NCI-H2029 (cell line): Measurements from ENCODE around the gene HOXD9.

ENCODE experiments used
- DNase-seq: peaks from one replicate; lab custom pipeline; 2025; lab: John Stamatoyannopoulos, UW

The HOXD9 gene

DNA sequence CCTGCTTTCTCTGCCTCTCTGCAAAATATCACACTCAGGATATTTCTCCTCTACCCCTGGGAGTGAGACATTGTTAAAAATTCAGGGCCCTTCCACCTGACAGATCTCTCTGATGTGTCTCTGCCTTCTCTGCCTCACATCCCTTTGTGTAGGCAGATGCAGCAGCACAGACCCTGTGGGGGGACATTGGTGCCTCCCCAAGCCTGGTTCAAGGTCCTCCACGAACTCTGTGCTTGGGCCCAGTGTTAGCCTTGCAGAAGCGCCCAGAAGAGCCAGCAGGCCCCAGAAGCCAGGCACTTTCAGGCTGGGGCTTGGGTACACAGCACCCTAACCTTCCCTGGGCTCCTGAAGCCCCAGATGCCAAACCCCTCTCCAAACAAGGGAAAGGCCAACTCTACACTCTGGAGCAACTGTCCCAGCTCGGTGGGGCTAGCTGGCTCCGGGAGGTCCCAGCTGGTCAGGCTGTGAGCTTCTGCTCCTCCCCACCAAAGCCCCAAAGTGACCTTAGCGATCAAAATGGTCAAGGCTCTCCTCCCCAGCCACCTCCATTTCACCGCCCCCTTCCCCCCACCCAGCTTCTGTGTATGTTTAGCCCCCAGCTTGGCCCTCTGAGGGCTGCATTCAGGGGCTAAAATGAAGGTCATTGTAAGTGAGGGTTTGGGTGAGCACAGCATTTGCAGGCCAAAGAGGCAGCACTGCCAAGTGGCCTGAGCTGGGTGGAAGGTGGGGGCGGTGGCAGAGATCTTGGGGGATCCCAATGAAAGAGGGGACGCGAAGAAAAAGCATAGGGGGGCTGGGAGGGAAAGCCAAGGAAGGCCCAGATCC is 2.6 kb downstream of the HOXD9 start:
- no peak for DNase-seq

- no peak for DNase-seq
These were observed 3.2 kb downstream of the HOXD9 start for GRCh38 chr2:176125772-176126054.

DNA sequence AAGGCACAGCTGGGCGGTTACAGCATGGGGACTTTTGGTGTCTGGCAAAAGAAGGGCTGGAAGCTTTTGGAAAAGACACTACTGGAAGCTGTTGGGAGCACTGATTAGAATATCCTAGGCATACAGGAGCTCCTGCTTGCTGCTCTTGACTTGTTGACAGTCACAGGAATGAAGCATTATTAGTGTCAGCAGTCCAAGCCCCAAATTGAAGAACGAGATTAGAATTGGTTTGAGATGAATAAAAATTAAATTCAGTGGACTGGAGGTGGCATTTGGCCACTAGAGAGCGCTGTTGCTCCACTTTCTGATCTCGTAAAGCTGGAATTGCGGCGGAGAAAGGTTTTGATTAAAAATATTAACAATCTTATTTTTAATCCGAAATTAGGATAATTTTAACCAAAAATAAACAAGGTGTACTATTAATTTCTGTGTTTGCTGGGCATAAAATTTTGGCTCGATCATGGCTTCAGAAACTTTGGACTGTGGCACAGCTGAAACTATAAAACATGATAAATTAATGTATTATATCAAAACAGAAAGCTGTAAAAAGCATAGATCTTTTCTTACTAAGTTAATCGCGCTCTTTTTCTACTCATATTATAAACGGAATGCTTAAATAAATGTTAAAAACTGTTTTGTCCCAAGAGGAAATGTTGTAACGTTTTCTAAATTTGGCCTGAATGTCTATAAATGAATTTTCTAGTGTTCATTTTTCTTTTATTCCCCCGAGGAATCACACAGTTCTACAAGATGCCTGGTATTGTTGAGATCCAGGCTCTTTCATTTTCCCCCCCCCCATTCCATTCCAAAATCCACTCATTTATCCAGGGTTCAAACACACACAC is 4.6 kb downstream of the HOXD9 start:
- peak; percentile 52 for DNase-seq

GRCh38 chr2:176127774-176128072 is 5.2 kb downstream of the HOXD9 start:
- DNase-seq: no peak

DNA sequence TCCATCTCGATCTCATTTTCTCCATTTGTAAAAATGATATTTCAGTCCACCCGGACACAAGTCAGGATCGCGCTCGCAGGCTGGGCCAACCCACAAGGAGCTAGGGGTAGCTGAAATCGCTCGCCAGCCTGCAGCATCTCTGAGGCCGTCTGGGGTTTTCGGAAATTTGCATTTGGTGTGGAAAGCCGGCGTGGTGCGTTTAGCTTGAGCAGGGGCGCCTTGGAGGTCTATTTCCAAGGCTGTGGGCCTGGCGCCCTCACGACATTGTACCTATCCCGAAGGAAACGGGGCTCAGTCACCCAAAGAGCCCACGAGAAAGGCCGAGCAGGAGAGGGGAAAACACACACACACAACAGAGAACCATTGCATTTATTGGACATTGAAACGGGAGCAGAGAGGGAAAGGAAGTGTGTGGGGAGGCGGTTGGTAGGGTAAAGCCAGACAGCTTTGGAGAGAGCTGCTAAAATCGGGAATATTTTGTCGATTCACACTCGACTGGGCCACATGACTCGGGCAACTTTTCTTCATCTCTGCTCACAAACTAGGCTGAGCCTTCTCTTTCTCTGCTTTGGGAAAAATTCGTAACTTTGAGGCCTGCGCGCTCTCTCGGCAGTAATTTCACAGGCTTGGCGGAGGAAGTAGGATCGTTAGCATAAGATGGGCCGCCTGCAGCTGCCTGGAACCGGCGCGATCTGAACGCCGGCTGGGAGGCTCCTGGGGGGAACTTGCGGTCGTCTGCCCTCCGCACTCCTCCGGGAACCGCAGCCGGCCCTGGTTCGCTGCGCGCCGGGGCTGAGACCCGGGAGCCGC is 5.9 kb downstream of the HOXD9 start:
- DNase-seq: peak; percentile 33

DNA sequence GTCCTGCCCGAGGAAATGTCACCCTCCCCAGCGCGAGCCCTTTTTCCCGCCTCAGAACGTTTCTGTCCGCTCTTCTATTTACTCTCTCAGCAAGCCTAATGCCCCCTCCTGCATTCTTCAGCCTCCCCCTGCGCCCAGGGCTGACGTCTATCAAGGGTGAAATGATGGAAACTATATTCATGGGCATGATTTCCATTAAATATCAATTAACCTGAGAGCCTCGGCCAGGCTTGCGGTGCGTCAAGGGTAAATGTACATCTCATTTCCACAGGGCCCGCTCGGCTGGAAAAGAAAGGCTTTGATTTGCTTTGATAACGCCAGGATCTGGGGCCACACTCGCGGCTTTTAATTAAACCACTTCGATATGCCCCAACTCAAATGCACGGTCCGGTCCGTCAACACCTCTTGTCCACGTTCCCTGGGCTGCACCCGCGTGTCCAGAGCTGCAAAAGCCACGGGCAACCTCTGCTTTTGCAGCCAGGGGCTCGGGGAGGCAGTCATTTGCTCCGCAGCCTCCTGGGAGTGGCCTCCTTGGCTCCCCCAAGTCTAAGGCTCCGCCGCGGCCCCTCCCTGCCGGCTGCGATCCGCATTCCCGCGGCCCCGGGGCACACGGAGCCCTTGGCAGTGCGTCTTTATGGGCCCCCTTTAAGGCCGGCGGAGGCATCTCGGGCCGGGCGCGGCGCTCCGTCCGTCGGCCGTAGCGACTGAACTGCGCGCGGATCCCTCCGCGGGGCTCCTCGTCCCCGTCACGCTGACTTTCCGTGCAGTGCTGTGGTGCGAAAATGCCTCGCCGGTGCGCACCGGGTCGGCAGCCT is 6.7 kb downstream of the HOXD9 start, which contains the start of gene HOXD8:
Gene HOXD8 (plus strand): TSS at position 724 of the 815 bp plus-strand sequence. CDS start 662 bp downstream, outside the sequence.
- peak; percentile 71 for DNase-seq

- no peak for DNase-seq
These were observed 7.3 kb downstream of the HOXD9 start for GRCh38 chr2:176129813-176130146.

- DNase-seq: peak; percentile 47
These were observed 7.8 kb downstream of the HOXD9 start for GRCh38 chr2:176130147-176130956.

DNA sequence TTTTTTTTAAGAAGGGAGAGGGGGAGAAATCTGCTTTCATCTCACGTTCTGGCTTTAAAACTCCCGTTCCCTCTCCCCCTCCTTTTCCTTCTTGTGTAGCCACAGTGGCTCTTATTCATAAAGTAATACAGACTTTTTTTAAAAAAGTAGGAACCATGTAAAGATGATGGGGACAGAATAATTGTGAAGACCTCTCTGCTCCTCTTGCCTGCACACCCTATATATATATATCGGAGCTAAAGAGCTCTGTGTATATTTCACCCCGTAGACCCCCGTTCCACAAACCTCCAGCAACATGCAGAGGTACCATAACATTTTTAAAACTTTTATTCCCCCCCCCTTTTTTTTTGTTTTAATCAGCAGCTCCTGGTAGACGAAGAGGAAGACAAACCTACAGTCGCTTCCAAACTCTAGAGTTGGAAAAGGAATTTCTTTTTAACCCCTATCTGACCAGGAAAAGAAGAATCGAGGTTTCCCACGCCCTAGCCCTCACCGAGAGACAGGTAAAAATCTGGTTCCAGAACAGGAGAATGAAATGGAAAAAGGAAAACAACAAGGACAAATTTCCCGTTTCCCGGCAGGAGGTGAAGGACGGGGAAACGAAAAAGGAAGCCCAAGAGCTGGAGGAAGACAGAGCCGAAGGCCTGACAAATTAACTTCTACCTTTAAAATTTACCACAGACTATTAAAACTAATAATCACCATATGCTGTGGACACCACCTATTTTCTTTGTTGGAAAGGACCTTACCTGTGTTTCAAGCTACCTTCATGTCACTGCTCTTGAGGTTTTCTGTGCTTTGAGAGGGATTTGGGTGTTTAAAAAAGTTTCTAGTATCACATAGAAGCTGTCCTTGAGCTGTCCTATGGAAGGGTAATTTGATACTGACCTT is 8.7 kb downstream of the HOXD9 start:
- no peak for DNase-seq

GRCh38 chr2:176131848-176132158 is 9.3 kb downstream of the HOXD9 start:
- no peak for DNase-seq

DNA sequence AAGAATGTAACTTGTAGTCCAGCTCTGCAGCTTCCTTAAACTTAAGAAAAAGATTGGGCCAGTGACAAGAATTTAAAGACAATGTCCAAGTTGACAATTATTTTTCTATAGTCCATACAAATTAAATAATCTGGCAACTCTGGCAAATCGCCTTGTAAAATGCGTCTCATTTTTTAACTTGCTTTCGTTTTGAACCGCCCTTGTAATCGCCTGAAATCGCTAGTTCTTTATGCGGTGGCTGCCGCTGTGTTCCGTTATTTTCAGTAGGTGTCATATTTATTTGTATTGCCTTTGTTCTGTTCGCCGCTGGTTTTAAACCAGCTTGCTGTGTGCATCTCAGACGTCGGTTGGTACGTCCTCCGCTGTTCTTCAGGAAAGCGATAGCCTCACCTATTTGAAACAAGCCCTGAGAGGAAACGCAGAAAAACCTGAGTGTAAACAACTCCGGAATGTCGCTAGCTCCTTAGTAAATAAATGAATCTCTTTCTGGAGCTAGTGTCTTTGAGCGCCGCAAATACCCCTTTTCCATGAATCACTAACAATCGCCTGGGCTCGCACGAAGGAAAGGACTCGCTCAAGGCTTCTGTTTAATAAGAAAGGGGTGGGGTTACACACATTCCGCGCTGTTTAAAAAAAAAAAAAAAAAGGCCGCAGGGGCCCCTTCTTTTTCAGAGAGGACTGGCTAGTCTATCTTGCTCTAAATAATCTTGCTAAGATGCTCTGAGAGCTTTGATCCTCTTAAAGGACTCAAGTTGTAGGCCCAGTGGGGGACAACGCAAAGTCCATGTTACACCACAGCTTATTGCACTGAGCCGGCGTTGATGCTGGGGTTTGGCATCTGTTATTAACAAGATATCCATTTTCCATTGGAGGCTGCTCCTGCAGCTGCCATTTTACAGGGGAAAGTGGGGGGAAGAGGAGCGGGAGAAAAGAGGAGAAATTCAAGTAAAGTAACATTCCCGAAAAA is 10.0 kb downstream of the HOXD9 start:
- DNase-seq: peak; percentile 63

DNA sequence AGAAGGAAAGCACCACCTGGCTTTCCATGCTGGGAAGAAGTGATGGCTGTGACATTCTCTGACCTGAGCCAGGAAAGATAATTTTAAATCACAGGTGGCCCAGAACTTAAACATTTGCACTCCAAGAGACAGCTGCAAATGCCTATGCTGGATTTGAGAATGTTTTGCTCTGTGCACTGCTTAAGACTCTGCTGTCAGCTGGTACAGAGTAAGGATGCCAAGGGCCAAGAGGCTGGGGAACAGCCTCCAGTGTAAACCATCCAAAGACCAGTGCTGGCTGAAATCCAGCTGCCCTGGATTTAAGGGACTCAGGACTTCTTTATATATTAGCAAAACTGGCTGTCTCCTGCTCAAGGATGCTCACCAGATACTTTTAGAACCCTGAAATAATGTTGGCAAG is 10.9 kb downstream of the HOXD9 start:
- no peak for DNase-seq

- DNase-seq: no peak
These were observed 11.5 kb downstream of the HOXD9 start for GRCh38 chr2:176134035-176134434.

GRCh38 chr2:176135035-176135440 is 12.5 kb downstream of the HOXD9 start:
- no peak for DNase-seq

- DNase-seq: no peak
These were observed 14.1 kb downstream of the HOXD9 start for GRCh38 chr2:176136374-176137251.

DNA sequence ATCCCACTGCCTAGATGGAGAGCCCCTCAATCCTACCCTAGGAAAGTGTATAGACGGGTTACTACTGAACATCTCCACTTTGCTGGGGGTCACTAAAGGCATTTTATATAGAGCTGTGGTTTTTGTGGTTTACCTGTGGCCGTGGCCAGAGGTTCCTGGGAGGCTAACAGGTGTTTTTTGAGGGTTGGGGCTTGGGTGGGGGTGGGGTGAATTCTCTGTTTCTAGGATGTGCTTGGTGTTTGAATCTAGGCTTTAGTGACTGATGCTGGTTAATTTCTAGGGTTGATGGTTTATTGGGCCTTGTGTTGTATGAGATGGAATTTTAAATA is 14.7 kb downstream of the HOXD9 start:
- peak; percentile 19 for DNase-seq

DNA sequence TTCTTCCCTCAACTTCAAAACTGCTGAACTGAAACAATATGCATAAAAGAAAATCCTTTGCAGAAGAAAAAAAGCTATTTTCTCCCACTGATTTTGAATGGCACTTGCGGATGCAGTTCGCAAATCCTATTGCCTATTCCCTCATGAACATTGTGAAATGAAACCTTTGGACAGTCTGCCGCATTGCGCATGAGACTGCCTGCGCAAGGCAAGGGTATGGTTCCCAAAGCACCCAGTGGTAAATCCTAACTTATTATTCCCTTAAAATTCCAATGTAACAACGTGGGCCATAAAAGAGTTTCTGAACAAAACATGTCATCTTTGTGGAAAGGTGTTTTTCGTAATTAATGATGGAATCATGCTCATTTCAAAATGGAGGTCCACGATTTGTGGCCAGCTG is 15.4 kb downstream of the HOXD9 start:
- no peak for DNase-seq

GRCh38 chr2:176138526-176138922 is 16.0 kb downstream of the HOXD9 start:
- DNase-seq: peak; percentile 36
